Measurements from ENCODE around the gene DNAJA4.

DNA sequence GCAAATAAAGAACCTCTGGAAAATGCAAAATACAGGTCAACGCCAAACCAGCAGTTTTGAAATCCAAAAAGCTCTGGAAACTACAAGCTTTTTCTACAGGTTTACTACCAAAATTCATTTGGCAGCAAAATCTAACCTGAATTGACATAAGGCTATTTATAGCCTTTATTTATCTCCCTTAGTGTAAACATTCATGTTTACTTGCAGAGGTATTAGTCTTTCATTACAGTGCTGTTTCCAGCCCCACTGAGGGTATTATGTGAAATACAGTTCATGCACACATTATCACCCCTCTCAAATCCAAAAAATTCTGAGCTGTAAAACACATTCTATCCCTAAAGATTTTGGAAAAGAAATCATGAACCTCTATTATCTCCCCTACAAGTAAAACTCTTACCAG is 27.9 kb downstream of the DNAJA4 start:
- TF ChIP-seq CTCF (conservative IDR thresholded peaks at IDR 0.05; ENCODE audit: low read length) (no peak), EZH2phosphoT487 (IDR thresholded peaks at IDR 0.05; ENCODE audit: borderline replicate concordance) (no peak)

Data from Loucy (cell line).